Measurements from ENCODE around the gene JADE3.

Gene JADE3

DNA sequence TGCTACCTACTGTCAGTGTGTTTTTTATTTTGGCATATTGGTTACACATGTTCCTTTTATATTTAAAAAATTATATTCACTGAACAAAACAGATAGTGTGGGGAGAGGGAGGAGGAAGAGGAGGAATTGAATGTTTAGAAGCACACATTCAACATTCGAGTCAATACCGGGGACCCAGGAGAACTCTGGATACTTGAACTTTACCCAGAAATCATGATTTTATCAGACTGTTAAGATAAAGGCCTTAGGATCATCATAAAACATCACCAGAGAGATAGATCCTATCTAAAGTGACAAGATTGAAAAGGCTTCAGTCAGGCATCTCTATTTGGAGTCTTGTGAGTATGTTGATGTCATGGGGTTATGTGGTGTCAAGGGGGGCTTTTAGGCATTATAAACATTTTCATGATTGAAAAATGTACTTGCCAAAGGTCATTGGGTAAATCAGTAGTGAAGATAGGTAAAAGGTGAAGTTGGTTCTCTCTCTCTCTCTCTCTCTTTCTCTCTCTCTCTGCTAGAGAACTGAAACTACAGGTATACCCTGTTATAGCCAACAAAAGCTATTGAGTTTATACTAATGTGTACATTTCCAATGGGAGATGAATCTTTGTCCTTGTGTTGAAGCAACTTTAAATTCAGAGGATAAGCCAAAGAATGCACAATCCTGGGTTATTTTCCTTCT lies 149.2 kb downstream of the JADE3 start:
- no peak for DNase-seq
- Histone ChIP-seq H3K79me2 (ENCODE audit: low read length) (no peaks in the 10 kb centered on the region), H2AFZ (ENCODE audit: low read length) (no peak overlapping the region), H3K27ac (ENCODE audit: low read length) (no peak overlapping the region), H4K20me1 (ENCODE audit: insufficient read depth, low read length) (no peaks in the 10 kb centered on the region), H3K4me3 (ENCODE audit: low read length) (no peak overlapping the region), H3K9me2 (replicated peaks; ENCODE audit: insufficient read depth, low read length) (no peaks in the 10 kb centered on the region), H3F3A (ENCODE audit: insufficient read depth, low read length) (no peaks in the 10 kb centered on the region), H3K27me3 (replicated peaks; ENCODE audit: insufficient read depth, low read length) (no peaks in the 10 kb centered on the region), H3K9me3 (replicated peaks; ENCODE audit: insufficient read depth, low read length) (no peaks in the 10 kb centered on the region), H3K9ac (ENCODE audit: low read length) (no peak overlapping the region), H3K4me1 (ENCODE audit: low read length) (no peaks in the 10 kb centered on the region), H3K36me3 (replicated peaks; ENCODE audit: insufficient read depth, low read length) (no peaks in the 10 kb centered on the region), H3K4me2 (ENCODE audit: low read depth, low read length) (no peak overlapping the region)
- TF ChIP-seq EZH2phosphoT487 (IDR thresholded peaks at IDR 0.05; ENCODE audit: low read length) (no peak), EZH2 (optimal IDR thresholded peaks at IDR 0.05; ENCODE audit: low read depth, low read length) (no peak)
- TF ChIP-seq, protein P1, sequence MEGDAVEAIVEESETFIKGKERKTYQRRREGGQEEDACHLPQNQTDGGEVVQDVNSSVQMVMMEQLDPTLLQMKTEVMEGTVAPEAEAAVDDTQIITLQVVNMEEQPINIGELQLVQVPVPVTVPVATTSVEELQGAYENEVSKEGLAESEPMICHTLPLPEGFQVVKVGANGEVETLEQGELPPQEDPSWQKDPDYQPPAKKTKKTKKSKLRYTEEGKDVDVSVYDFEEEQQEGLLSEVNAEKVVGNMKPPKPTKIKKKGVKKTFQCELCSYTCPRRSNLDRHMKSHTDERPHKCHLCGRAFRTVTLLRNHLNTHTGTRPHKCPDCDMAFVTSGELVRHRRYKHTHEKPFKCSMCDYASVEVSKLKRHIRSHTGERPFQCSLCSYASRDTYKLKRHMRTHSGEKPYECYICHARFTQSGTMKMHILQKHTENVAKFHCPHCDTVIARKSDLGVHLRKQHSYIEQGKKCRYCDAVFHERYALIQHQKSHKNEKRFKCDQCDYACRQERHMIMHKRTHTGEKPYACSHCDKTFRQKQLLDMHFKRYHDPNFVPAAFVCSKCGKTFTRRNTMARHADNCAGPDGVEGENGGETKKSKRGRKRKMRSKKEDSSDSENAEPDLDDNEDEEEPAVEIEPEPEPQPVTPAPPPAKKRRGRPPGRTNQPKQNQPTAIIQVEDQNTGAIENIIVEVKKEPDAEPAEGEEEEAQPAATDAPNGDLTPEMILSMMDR (IDR thresholded peaks at IDR 0.05; ENCODE audit: low read length): no peak

DNA sequence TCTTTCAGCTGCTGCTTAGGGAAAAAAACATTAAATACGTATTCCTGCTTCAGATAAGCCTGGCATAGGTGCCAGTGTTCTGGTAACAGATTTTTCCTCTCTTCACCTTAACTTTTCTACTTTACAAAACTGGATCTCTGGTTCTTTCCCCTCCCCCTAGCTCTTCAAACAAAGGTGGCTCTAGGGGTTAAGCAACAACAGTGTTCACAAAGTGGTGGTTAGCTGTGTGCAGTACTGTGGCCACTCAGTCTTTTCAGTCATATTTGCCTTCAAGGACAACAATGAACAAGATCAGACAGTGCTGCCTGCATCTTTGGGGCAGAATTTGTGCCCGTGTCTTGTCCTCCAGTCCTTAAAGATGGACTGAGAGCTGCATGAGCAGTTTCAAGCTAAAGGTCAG lies 151.0 kb downstream of the JADE3 start:
- Histone ChIP-seq H3K27me3 (replicated peaks; ENCODE audit: insufficient read depth, low read length) (no peaks in the 10 kb centered on the region), H3K27ac (ENCODE audit: low read length) (no peak overlapping the region), H3K4me3 (ENCODE audit: low read length) (no peak overlapping the region), H3F3A (ENCODE audit: insufficient read depth, low read length) (no peaks in the 10 kb centered on the region), H3K4me1 (ENCODE audit: low read length) (no peaks in the 10 kb centered on the region), H4K20me1 (ENCODE audit: insufficient read depth, low read length) (no peaks in the 10 kb centered on the region), H3K9ac (ENCODE audit: low read length) (no peak overlapping the region), H3K79me2 (ENCODE audit: low read length) (no peaks in the 10 kb centered on the region), H3K9me2 (replicated peaks; ENCODE audit: insufficient read depth, low read length) (no peaks in the 10 kb centered on the region), H3K36me3 (replicated peaks; ENCODE audit: insufficient read depth, low read length) (no peaks in the 10 kb centered on the region), H3K9me3 (replicated peaks; ENCODE audit: insufficient read depth, low read length) (no peaks in the 10 kb centered on the region), H2AFZ (ENCODE audit: low read length) (no peak overlapping the region), H3K4me2 (ENCODE audit: low read depth, low read length) (no peak overlapping the region)
- TF ChIP-seq EZH2 (optimal IDR thresholded peaks at IDR 0.05; ENCODE audit: low read depth, low read length): no peak
- TF ChIP-seq, protein P1 (IDR thresholded peaks at IDR 0.05; ENCODE audit: low read length): no peak
- no peak for TF ChIP-seq EZH2phosphoT487 (IDR thresholded peaks at IDR 0.05; ENCODE audit: low read length)
- DNase-seq: no peak

DNA sequence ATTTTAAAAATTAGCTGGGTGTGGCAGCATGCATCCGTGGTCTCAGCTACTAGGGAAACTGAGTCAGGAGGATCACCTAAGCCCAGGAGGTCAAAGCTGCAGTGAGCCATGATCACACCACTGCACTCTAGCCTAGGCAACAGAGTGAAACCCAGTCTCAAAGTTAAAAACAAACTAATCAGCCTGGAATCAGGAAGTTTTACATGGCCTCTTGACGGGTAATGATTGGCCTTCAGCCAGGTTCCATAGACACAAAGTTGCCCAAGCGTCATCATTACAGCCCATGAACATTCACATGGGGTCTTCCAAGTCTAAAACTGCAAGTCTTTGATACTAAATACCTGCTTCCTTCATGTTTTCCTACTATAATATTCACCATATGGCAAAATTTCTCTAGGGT lies 156.0 kb downstream of the JADE3 start:
- no peak for TF ChIP-seq EZH2phosphoT487 (IDR thresholded peaks at IDR 0.05; ENCODE audit: low read length)
- TF ChIP-seq, protein P1 (IDR thresholded peaks at IDR 0.05; ENCODE audit: low read length): no peak
- TF ChIP-seq EZH2 (optimal IDR thresholded peaks at IDR 0.05; ENCODE audit: low read depth, low read length): no peak
- no peaks in the 10 kb centered on the region for H3K36me3 ChIP-seq (replicated peaks; ENCODE audit: insufficient read depth, low read length)

More for the DNA sequence above, 156.0 kb downstream of the JADE3 start:
- H3K4me3 ChIP-seq (ENCODE audit: low read length): no peak overlapping the region
- H3K9me2 ChIP-seq (replicated peaks; ENCODE audit: insufficient read depth, low read length): no peaks in the 10 kb centered on the region
- H3K4me2 ChIP-seq (ENCODE audit: low read depth, low read length): no peak overlapping the region
- no peak overlapping the region for H2AFZ ChIP-seq (ENCODE audit: low read length)
- no peaks in the 10 kb centered on the region for H3K9me3 ChIP-seq (replicated peaks; ENCODE audit: insufficient read depth, low read length)
- no peaks in the 10 kb centered on the region for H3K27me3 ChIP-seq (replicated peaks; ENCODE audit: insufficient read depth, low read length)
- H3K9ac ChIP-seq (ENCODE audit: low read length): no peak overlapping the region
- no peaks in the 10 kb centered on the region for H4K20me1 ChIP-seq (ENCODE audit: insufficient read depth, low read length)
- DNase-seq: no peak
- H3K27ac ChIP-seq (ENCODE audit: low read length): no peak overlapping the region
- H3F3A ChIP-seq (ENCODE audit: insufficient read depth, low read length): no peaks in the 10 kb centered on the region
- no peaks in the 10 kb centered on the region for H3K79me2 ChIP-seq (ENCODE audit: low read length)
- H3K4me1 ChIP-seq (ENCODE audit: low read length): no peaks in the 10 kb centered on the region

Measured in MM.1S (cell line).